Mucosa of rectum (tissue), 2 donors: ENCODE results near the gene GPATCH8.
"Not testable (repeated sequence)": the region's sequence is repeated elsewhere in the genome, so short reads cannot be mapped to it uniquely, and the experiment has no call there.

Source experiments
- H3K27ac ChIP-seq, 2 donors: one replicate each; pipeline ENCODE4 v1.7.0; 2013; ENCODE audit warnings: inconsistent platforms in 2 of 2, low read depth in 2 of 2, low read length in 2 of 2
- H3K27me3 ChIP-seq, 2 donors: one replicate each; pipeline ENCODE4 v1.7.0; 2013; ENCODE audit warnings: low read length in 2 of 2; ENCODE audit not compliant: control insufficient read depth in 2 of 2, insufficient read depth in 2 of 2
- H3K36me3 ChIP-seq, 2 donors: one replicate each; pipeline ENCODE4 v1.7.0; 2013; ENCODE audit warnings: low read length in 2 of 2; ENCODE audit not compliant: control insufficient read depth in 2 of 2, insufficient read depth in 2 of 2
- H3K4me1 ChIP-seq, 2 donors: one replicate each; pipeline ENCODE4 v1.7.0; 2013; ENCODE audit warnings: low read length in 2 of 2, mild to moderate bottlenecking in 1 of 2; ENCODE audit not compliant: control insufficient read depth in 2 of 2, insufficient read depth in 2 of 2
- H3K4me3 ChIP-seq, 2 donors: one replicate each; pipeline ENCODE4 v1.7.0; 2013; ENCODE audit warnings: low read length in 2 of 2
- H3K9ac ChIP-seq, 2 donors: one replicate each; pipeline ENCODE4 v1.7.0; 2013; ENCODE audit warnings: low read length in 2 of 2, low read depth in 1 of 2, mild to moderate bottlenecking in 1 of 2
- H3K9me3 ChIP-seq, 2 donors: one replicate each; pipeline ENCODE4 v1.7.0; 2013; ENCODE audit warnings: low read length in 2 of 2; ENCODE audit not compliant: control insufficient read depth in 2 of 2
- donor health status: healthy.
- donor health status: Normal muscosa, but diverticular disease.

GPATCH8 gene

GRCh38 chr17:44541884-44542581, 38.8 kb upstream of the GPATCH8 start:
- H3K9ac ChIP-seq, result no peak overlapping the region
- H3K4me1 ChIP-seq, result no peaks in the 10 kb centered on the region
- H3K4me3 ChIP-seq, result no peak overlapping the region
- H3K36me3 ChIP-seq, result no peaks in the 10 kb centered on the region
- no peak overlapping the region for H3K27ac ChIP-seq
- H3K27me3 ChIP-seq, result peaks cover 0 to 3% of the 10 kb centered on the region in 2 donors
- H3K9me3 ChIP-seq, result no peaks in the 10 kb centered on the region

- no peak overlapping the region for H3K9ac ChIP-seq
- H3K27me3 ChIP-seq, result peaks cover 0 to 3% of the 10 kb centered on the region in 2 donors
Observed at GRCh38 chr17:44540246-44541084, 37.3 kb upstream of the GPATCH8 start.

GRCh38 chr17:44539673-44540072, 36.5 kb upstream of the GPATCH8 start:
- Histone ChIP-seq H3K4me1 (no peaks in the 10 kb centered on the region), H3K9me3 (no peaks in the 10 kb centered on the region), H3K36me3 (no peaks in the 10 kb centered on the region), H3K27me3 (peaks cover 0 to 3% of the 10 kb centered on the region in 2 donors), H3K9ac (no peak overlapping the region), H3K4me3 (no peak overlapping the region), H3K27ac (no peak overlapping the region)

More at GRCh38 chr17:44540246-44541084, 37.3 kb upstream of the GPATCH8 start:
- Histone ChIP-seq H3K36me3 (no peaks in the 10 kb centered on the region), H3K4me1 (no peaks in the 10 kb centered on the region), H3K27ac (no peak overlapping the region), H3K4me3 (no peak overlapping the region), H3K9me3 (no peaks in the 10 kb centered on the region)

GRCh38 chr17:44537922-44538321, 34.7 kb upstream of the GPATCH8 start:
- not testable (repeated sequence) for H3K4me3 ChIP-seq, H3K9ac ChIP-seq, H3K36me3 ChIP-seq, H3K27me3 ChIP-seq, H3K9me3 ChIP-seq, H3K27ac ChIP-seq, H3K4me1 ChIP-seq

GRCh38 chr17:44536090-44536953, 33.1 kb upstream of the GPATCH8 start:
- H3K4me1 ChIP-seq, result peaks cover 0 to 4% of the 10 kb centered on the region in 2 donors
- H3K9me3 ChIP-seq, result no peaks in the 10 kb centered on the region
- peak overlapping the region; percentile 7 to 43 for H3K27ac ChIP-seq
- H3K36me3 ChIP-seq, result no peaks in the 10 kb centered on the region
- H3K9ac ChIP-seq, result no peak overlapping the region
- H3K27me3 ChIP-seq, result no peaks in the 10 kb centered on the region
- H3K4me3 ChIP-seq, result no peak overlapping the region

- Histone ChIP-seq H3K9ac (peak overlapping the region; percentile 2 to 41), H3K27me3 (no peaks in the 10 kb centered on the region), H3K27ac (no peak overlapping the region), H3K4me3 (no peak overlapping the region), H3K4me1 (peaks cover 0 to 4% of the 10 kb centered on the region in 2 donors), H3K9me3 (no peaks in the 10 kb centered on the region), H3K36me3 (no peaks in the 10 kb centered on the region)
Observed at GRCh38 chr17:44533533-44534246, 30.5 kb upstream of the GPATCH8 start.

- peaks cover 0 to 4% of the 10 kb centered on the region in 2 donors for H3K4me1 ChIP-seq
- no peak overlapping the region for H3K4me3 ChIP-seq
- H3K36me3 ChIP-seq, result no peaks in the 10 kb centered on the region
- H3K9ac ChIP-seq, result no peak overlapping the region
- H3K27ac ChIP-seq, result no peak overlapping the region
- H3K27me3 ChIP-seq, result no peaks in the 10 kb centered on the region
- H3K9me3 ChIP-seq, result peaks cover 0 to 4% of the 10 kb centered on the region in 2 donors
Observed at GRCh38 chr17:44530896-44531418, 27.8 kb upstream of the GPATCH8 start.

GRCh38 chr17:44529864-44530263, 26.7 kb upstream of the GPATCH8 start:
- Histone ChIP-seq H3K4me1 (peaks cover 0 to 4% of the 10 kb centered on the region in 2 donors), H3K36me3 (no peaks in the 10 kb centered on the region), H3K27ac (no peak overlapping the region), H3K9ac (no peak overlapping the region), H3K27me3 (no peaks in the 10 kb centered on the region), H3K4me3 (no peak overlapping the region), H3K9me3 (peaks cover 0 to 4% of the 10 kb centered on the region in 2 donors)

GRCh38 chr17:44527954-44528353, 24.7 kb upstream of the GPATCH8 start:
- Histone ChIP-seq H3K27ac (no peak overlapping the region), H3K27me3 (no peaks in the 10 kb centered on the region), H3K9ac (no peak overlapping the region), H3K36me3 (no peaks in the 10 kb centered on the region), H3K9me3 (peaks cover 0 to 4% of the 10 kb centered on the region in 2 donors), H3K4me3 (no peak overlapping the region), H3K4me1 (no peaks in the 10 kb centered on the region)
